Astrocyte of the spinal cord (primary cell): ENCODE results near the gene EXD3.
"Not testable (repeated sequence)": the region's sequence is repeated elsewhere in the genome, so short reads cannot be mapped to it uniquely, and the experiment has no call there.

Experiments used
- DNase-seq: peaks from one replicate; pipeline ENCODE4 v3.0.0; 2011; ENCODE audit warnings: low read depth, low spot score
- H3K4me3 ChIP-seq: 2 replicates; pipeline ENCODE4 v1.5.1; 2011; ENCODE audit warnings: low read depth, mild to moderate bottlenecking, low read length, moderate library complexity
- CTCF ChIP-seq: IDR thresholded peaks from 2 replicates; pipeline ENCODE4 v1.5.1; 2012; ENCODE audit warnings: low read depth, mild to moderate bottlenecking, low read length, inconsistent platforms
- in situ Hi-C: cut with HindIII; loops from 2 replicates; pipeline ENCODE4 v1.10.0; 2017; ENCODE audit warnings: low sequenced_read_pairs

The EXD3 gene

GRCh38 chr9:137411260-137411644 is 11.7 kb downstream of the EXD3 start:
- H3K4me3 ChIP-seq, result no peak overlapping the region
- no peak for TF ChIP-seq CTCF
- in situ Hi-C loops, result no loop called here
- no peak for DNase-seq

- no peak for DNase-seq
- no peak overlapping the region for H3K4me3 ChIP-seq
- no peak for TF ChIP-seq CTCF
- in situ Hi-C loops, result no loop called here
These were observed 12.1 kb downstream of the EXD3 start for GRCh38 chr9:137410891-137411249.

GRCh38 chr9:137410236-137410890 is 12.6 kb downstream of the EXD3 start:
- H3K4me3 ChIP-seq, DNase-seq, in situ Hi-C loops: not testable (repeated sequence)

- H3K4me3 ChIP-seq, result no peak overlapping the region
- DNase-seq, result no peak
- no peak for TF ChIP-seq CTCF
- in situ Hi-C loops, result no loop called here
These were observed 13.4 kb downstream of the EXD3 start for GRCh38 chr9:137409515-137409914.

GRCh38 chr9:137408651-137409405 is 14.1 kb downstream of the EXD3 start:
- no peak for TF ChIP-seq CTCF
- DNase-seq, result no peak
- in situ Hi-C loops, result no loop called here
- no peak overlapping the region for H3K4me3 ChIP-seq

GRCh38 chr9:137407590-137408300 is 15.2 kb downstream of the EXD3 start:
- in situ Hi-C loops, result no loop called here
- no peak for DNase-seq
- no peak overlapping the region for H3K4me3 ChIP-seq
- no peak for TF ChIP-seq CTCF

- peak overlapping the region; percentile 14 for H3K4me3 ChIP-seq
- in situ Hi-C loops, result no loop called here
- TF ChIP-seq CTCF, result peak; percentile 70
- DNase-seq, result peak; percentile 52
These were observed 15.9 kb downstream of the EXD3 start for GRCh38 chr9:137406876-137407589.
